ENCODE measurements around the gene SNRPB2. TPM values are rescaled to one million over a fixed set of nuclear protein-coding genes. Genes with fewer than 3 reads are reported as not detected.

Gene SNRPB2
- polyA plus RNA-seq, 1 donor (not counting 4 experiments of a cell fraction or from before 2014, with no cell fraction given) = 75.8 TPM

- Histone ChIP-seq H3K4me2 (ENCODE audit: control insufficient read depth, extremely low read depth, insufficient read depth, low read depth, low read length) (no peak within 1 kb of the TSS), H3K36me3 (ENCODE audit: control insufficient read depth in 2 of 2, extremely low read depth in 1 of 2, insufficient read depth in 2 of 2, low read length in 2 of 2) (no peaks in the 10 kb centered on the region), H3K79me2 (ENCODE audit: control insufficient read depth, insufficient read depth, low read length) (no peaks in the 10 kb centered on the region), H4K20me1 (ENCODE audit: control insufficient read depth, extremely low read depth, insufficient read depth, low read length) (no peaks in the 10 kb centered on the region), H3K4me1 (ENCODE audit: control insufficient read depth, extremely low read depth, insufficient read depth, low read length) (no peaks in the 10 kb centered on the region), H2AFZ (ENCODE audit: control insufficient read depth, low read length) (no peak within 1 kb of the TSS), H3K9ac (ENCODE audit: control insufficient read depth, extremely low read depth, insufficient read depth, low read length) (no peak within 1 kb of the TSS), H3K9me3 (ENCODE audit: control insufficient read depth, low read depth, low read length) (no peaks in the 10 kb centered on the region), H3K4me3 (ENCODE audit: control insufficient read depth in 2 of 3, extremely low read depth in 1 of 3, insufficient read depth in 2 of 3, low read depth in 1 of 3, low read length in 3 of 3) (no peak within 1 kb of the TSS), H3K27me3 (ENCODE audit: control insufficient read depth, extremely low read depth, insufficient read depth, low read length) (no peaks in the 10 kb centered on the region), H3K9me1 (ENCODE audit: control insufficient read depth, extremely low read depth, insufficient read depth, low read length) (no peaks in the 10 kb centered on the region), H3K27ac (ENCODE audit: control insufficient read depth, insufficient read depth, low read length) (no peak within 1 kb of the TSS)
- TF ChIP-seq, protein P1, sequence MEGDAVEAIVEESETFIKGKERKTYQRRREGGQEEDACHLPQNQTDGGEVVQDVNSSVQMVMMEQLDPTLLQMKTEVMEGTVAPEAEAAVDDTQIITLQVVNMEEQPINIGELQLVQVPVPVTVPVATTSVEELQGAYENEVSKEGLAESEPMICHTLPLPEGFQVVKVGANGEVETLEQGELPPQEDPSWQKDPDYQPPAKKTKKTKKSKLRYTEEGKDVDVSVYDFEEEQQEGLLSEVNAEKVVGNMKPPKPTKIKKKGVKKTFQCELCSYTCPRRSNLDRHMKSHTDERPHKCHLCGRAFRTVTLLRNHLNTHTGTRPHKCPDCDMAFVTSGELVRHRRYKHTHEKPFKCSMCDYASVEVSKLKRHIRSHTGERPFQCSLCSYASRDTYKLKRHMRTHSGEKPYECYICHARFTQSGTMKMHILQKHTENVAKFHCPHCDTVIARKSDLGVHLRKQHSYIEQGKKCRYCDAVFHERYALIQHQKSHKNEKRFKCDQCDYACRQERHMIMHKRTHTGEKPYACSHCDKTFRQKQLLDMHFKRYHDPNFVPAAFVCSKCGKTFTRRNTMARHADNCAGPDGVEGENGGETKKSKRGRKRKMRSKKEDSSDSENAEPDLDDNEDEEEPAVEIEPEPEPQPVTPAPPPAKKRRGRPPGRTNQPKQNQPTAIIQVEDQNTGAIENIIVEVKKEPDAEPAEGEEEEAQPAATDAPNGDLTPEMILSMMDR (optimal IDR thresholded peaks at IDR 0.05 in 1 of 3, IDR thresholded peaks at IDR 0.05 in 1 of 3, conservative IDR thresholded peaks at IDR 0.05 in 1 of 3; ENCODE audit: extremely low read depth in 1 of 3, insufficient read depth in 2 of 3, low read length in 3 of 3) = no peak
- no peak for TF ChIP-seq EZH2 (IDR thresholded peaks at IDR 0.05; ENCODE audit: low read length)
- DNase-seq (ENCODE audit: low read depth, low spot score) (no peak), FAIRE-seq (no peak)
- dilution Hi-C loops (cut with MboI; ENCODE audit: extremely low pct_ligation_motif_present, low sequenced_read_pairs) = no loop called here
These were observed 18.6 kb downstream of the SNRPB2 start, which contains the start of gene OTOR for GRCh38 chr20:16748308-16748900. Gene OTOR (plus strand): TSS chr20:16748358. CDS start chr20:16748402, 44 bp downstream.

DNA sequence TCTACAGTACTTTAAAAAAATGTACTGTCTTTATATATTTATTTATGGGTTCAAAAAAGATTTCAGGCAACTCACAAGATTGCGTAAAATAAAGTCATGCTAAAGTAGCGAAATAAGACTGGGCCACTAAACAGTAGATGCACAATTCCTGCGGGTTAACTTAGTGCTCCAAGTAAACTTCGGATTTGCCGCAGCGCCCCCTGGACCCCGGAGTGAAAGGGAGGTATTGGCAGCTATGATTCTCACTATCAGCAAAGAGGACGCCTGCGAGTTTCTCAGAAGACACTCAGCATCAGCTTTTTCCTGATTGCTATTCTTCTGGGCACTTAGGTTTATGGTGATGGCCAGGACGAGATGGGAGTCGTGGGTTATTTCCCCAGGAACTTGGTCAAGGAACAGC is 19.7 kb downstream of the SNRPB2 start:
- dilution Hi-C loops (cut with MboI; ENCODE audit: extremely low pct_ligation_motif_present, low sequenced_read_pairs) = no loop called here
- DNase-seq (ENCODE audit: low read depth, low spot score) = no peak
- TF ChIP-seq, protein P1 (optimal IDR thresholded peaks at IDR 0.05 in 1 of 3, IDR thresholded peaks at IDR 0.05 in 1 of 3, conservative IDR thresholded peaks at IDR 0.05 in 1 of 3; ENCODE audit: extremely low read depth in 1 of 3, insufficient read depth in 2 of 3, low read length in 3 of 3) = no peak
- no peak for TF ChIP-seq EZH2 (IDR thresholded peaks at IDR 0.05; ENCODE audit: low read length)

More for the DNA sequence above, 19.7 kb downstream of the SNRPB2 start:
- Histone ChIP-seq H3K4me1 (ENCODE audit: control insufficient read depth, extremely low read depth, insufficient read depth, low read length) (no peaks in the 10 kb centered on the region), H3K9ac (ENCODE audit: control insufficient read depth, extremely low read depth, insufficient read depth, low read length) (no peak overlapping the region), H3K36me3 (ENCODE audit: control insufficient read depth in 2 of 2, extremely low read depth in 1 of 2, insufficient read depth in 2 of 2, low read length in 2 of 2) (no peaks in the 10 kb centered on the region), H4K20me1 (ENCODE audit: control insufficient read depth, extremely low read depth, insufficient read depth, low read length) (no peaks in the 10 kb centered on the region), H3K4me3 (ENCODE audit: control insufficient read depth in 2 of 3, extremely low read depth in 1 of 3, insufficient read depth in 2 of 3, low read depth in 1 of 3, low read length in 3 of 3) (no peak overlapping the region), H3K27ac (ENCODE audit: control insufficient read depth, insufficient read depth, low read length) (no peak overlapping the region), H3K27me3 (ENCODE audit: control insufficient read depth, extremely low read depth, insufficient read depth, low read length) (no peaks in the 10 kb centered on the region), H3K4me2 (ENCODE audit: control insufficient read depth, extremely low read depth, insufficient read depth, low read depth, low read length) (no peak overlapping the region), H2AFZ (ENCODE audit: control insufficient read depth, low read length) (no peak overlapping the region), H3K9me1 (ENCODE audit: control insufficient read depth, extremely low read depth, insufficient read depth, low read length) (no peaks in the 10 kb centered on the region), H3K9me3 (ENCODE audit: control insufficient read depth, low read depth, low read length) (no peaks in the 10 kb centered on the region), H3K79me2 (ENCODE audit: control insufficient read depth, insufficient read depth, low read length) (no peaks in the 10 kb centered on the region)
- no peak for FAIRE-seq

Data from keratinocyte (primary cell).